Immature natural killer cell (primary cell): ENCODE measurements around the gene SPAG9. TPM values are rescaled to one million over a fixed set of nuclear protein-coding genes. Genes with fewer than 3 reads are reported as not detected.

Source experiments
- DNase-seq, 3 donors: peaks; one replicate each; pipeline ENCODE4 v3.0.0; 2022; ENCODE audit warnings: mixed read lengths in 1 of 3
- H3K27ac Mint-ChIP-seq, 6 donors: one replicate each; pipeline ENCODE4 v1.8.0; 2020; ENCODE audit warnings: mixed read lengths in 6 of 6, mild to moderate bottlenecking in 5 of 6, inconsistent platforms in 4 of 6, moderate library complexity in 3 of 6
- H3K27me3 Mint-ChIP-seq, 3 donors: one replicate each; pipeline ENCODE4 v1.8.0; 2020 to 2021; ENCODE audit warnings: low read depth in 3 of 3, mild to moderate bottlenecking in 3 of 3, mixed read lengths in 3 of 3, moderate library complexity in 3 of 3, inconsistent platforms in 1 of 3
- H3K36me3 Mint-ChIP-seq, 3 donors: one replicate each; pipeline ENCODE4 v1.8.0; 2020; ENCODE audit warnings: mixed read lengths in 3 of 3, inconsistent platforms in 2 of 3, mild to moderate bottlenecking in 2 of 3
- H3K4me1 Mint-ChIP-seq, 2 donors: one replicate each; pipeline ENCODE4 v1.8.0; 2020; ENCODE audit warnings: inconsistent platforms in 2 of 2, mild to moderate bottlenecking in 2 of 2, mixed read lengths in 2 of 2, moderate library complexity in 1 of 2
- H3K4me3 Mint-ChIP-seq, 5 donors: one replicate each; pipeline ENCODE4 v1.8.0; 2020; ENCODE audit warnings: mild to moderate bottlenecking in 5 of 5, mixed read lengths in 5 of 5, inconsistent platforms in 3 of 5, moderate library complexity in 3 of 5
- H3K9me3 Mint-ChIP-seq, 6 donors: one replicate each; pipeline ENCODE4 v1.8.0; 2020; ENCODE audit warnings: mild to moderate bottlenecking in 6 of 6, mixed read lengths in 6 of 6, inconsistent platforms in 4 of 6, moderate library complexity in 3 of 6
- polyA plus RNA-seq, 3 donors: library from polyadenylated mRNA; unstranded; fragments of 300-500 nt; fragmentation: Illumina TruSeq; gene quantifications; one replicate each; pipeline ENCODE4 v1.2.3, GENCODE V29; 2021

Gene SPAG9
- polyA plus RNA-seq, 3 donors from 2014 or later, result 1.4 to 7.3 (median 4.3) TPM

GRCh38 chr17:51004249-51004648, 116.4 kb downstream of the SPAG9 start:
- no peaks in the 10 kb centered on the region for H3K4me1 Mint-ChIP-seq
- H3K4me3 Mint-ChIP-seq, result no peak overlapping the region
- DNase-seq, result no peak
- no peak overlapping the region for H3K27ac Mint-ChIP-seq
- H3K27me3 Mint-ChIP-seq, result peaks cover 0 to 2% (median 0%) of the 10 kb centered on the region in 3 donors
- H3K36me3 Mint-ChIP-seq, result peaks cover 4 to 27% (median 20%) of the 10 kb centered on the region in 3 donors
- no peaks in the 10 kb centered on the region for H3K9me3 Mint-ChIP-seq

- H3K36me3 Mint-ChIP-seq, result peaks cover 6 to 34% (median 14%) of the 10 kb centered on the region in 3 donors
- no peaks in the 10 kb centered on the region for H3K4me1 Mint-ChIP-seq
- H3K27me3 Mint-ChIP-seq, result peaks cover 0 to 2% (median 2%) of the 10 kb centered on the region in 3 donors
- H3K4me3 Mint-ChIP-seq, result no peak overlapping the region
- DNase-seq, result peak; percentile 51 to 62 (median 56)
- no peaks in the 10 kb centered on the region for H3K9me3 Mint-ChIP-seq
- peak overlapping the region in 4 of 6 donors; percentile 6 to 13 (median 7) for H3K27ac Mint-ChIP-seq
These were observed 119.6 kb downstream of the SPAG9 start for GRCh38 chr17:51000835-51001638.

GRCh38 chr17:50995668-50996067, 125.0 kb downstream of the SPAG9 start:
- Mint-ChIP-seq H3K27ac (peak overlapping the region in 1 of 6 donors; percentile 29), H3K27me3 (peaks cover 0 to 6% (median 0%) of the 10 kb centered on the region in 3 donors), H3K36me3 (peaks cover 19 to 36% (median 29%) of the 10 kb centered on the region in 3 donors), H3K9me3 (no peaks in the 10 kb centered on the region), H3K4me1 (no peaks in the 10 kb centered on the region), H3K4me3 (no peak overlapping the region)
- DNase-seq, result no peak

GRCh38 chr17:50993544-50993943, 127.1 kb downstream of the SPAG9 start:
- H3K36me3 Mint-ChIP-seq, result peaks cover 30 to 48% (median 36%) of the 10 kb centered on the region in 3 donors
- no peaks in the 10 kb centered on the region for H3K9me3 Mint-ChIP-seq
- peak overlapping the region in 1 of 6 donors; percentile 13 for H3K27ac Mint-ChIP-seq
- DNase-seq, result no peak
- H3K4me3 Mint-ChIP-seq, result no peak overlapping the region
- H3K27me3 Mint-ChIP-seq, result peaks cover 0 to 6% (median 2%) of the 10 kb centered on the region in 3 donors
- H3K4me1 Mint-ChIP-seq, result no peaks in the 10 kb centered on the region

GRCh38 chr17:50989149-50989548, 131.5 kb downstream of the SPAG9 start:
- H3K27ac Mint-ChIP-seq, result no peak overlapping the region
- H3K9me3 Mint-ChIP-seq, result no peaks in the 10 kb centered on the region
- no peak for DNase-seq
- peaks cover 0 to 2% (median 2%) of the 10 kb centered on the region in 3 donors for H3K27me3 Mint-ChIP-seq
- H3K4me1 Mint-ChIP-seq, result no peaks in the 10 kb centered on the region
- H3K36me3 Mint-ChIP-seq, result peaks cover 30 to 43% (median 40%) of the 10 kb centered on the region in 3 donors
- H3K4me3 Mint-ChIP-seq, result no peak overlapping the region

GRCh38 chr17:50988427-50988826, 132.2 kb downstream of the SPAG9 start:
- peaks cover 28 to 40% (median 36%) of the 10 kb centered on the region in 3 donors for H3K36me3 Mint-ChIP-seq
- peaks cover 0 to 2% (median 2%) of the 10 kb centered on the region in 3 donors for H3K27me3 Mint-ChIP-seq
- no peak overlapping the region for H3K27ac Mint-ChIP-seq
- H3K9me3 Mint-ChIP-seq, result no peaks in the 10 kb centered on the region
- H3K4me3 Mint-ChIP-seq, result no peak overlapping the region
- no peaks in the 10 kb centered on the region for H3K4me1 Mint-ChIP-seq
- DNase-seq, result no peak

GRCh38 chr17:50986989-50987660, 133.5 kb downstream of the SPAG9 start:
- peaks cover 24 to 35% (median 29%) of the 10 kb centered on the region in 3 donors for H3K36me3 Mint-ChIP-seq
- peak overlapping the region in 2 of 6 donors; percentile 23 to 57 for H3K27ac Mint-ChIP-seq
- DNase-seq, result no peak
- no peaks in the 10 kb centered on the region for H3K4me1 Mint-ChIP-seq
- H3K9me3 Mint-ChIP-seq, result no peaks in the 10 kb centered on the region
- no peak overlapping the region for H3K4me3 Mint-ChIP-seq
- peaks cover 0 to 2% (median 2%) of the 10 kb centered on the region in 3 donors for H3K27me3 Mint-ChIP-seq

- no peak for DNase-seq
- Mint-ChIP-seq H3K9me3 (no peaks in the 10 kb centered on the region), H3K36me3 (peaks cover 30 to 49% (median 36%) of the 10 kb centered on the region in 3 donors), H3K4me3 (no peak overlapping the region), H3K27me3 (no peaks in the 10 kb centered on the region), H3K4me1 (peaks cover 0 to 7% of the 10 kb centered on the region in 2 donors), H3K27ac (peak overlapping the region in 1 of 6 donors; percentile 62)
These were observed 139.4 kb downstream of the SPAG9 start for GRCh38 chr17:50981279-50981678.

- H3K4me1 Mint-ChIP-seq, result peaks cover 0 to 7% of the 10 kb centered on the region in 2 donors
- DNase-seq, result no peak
- H3K4me3 Mint-ChIP-seq, result no peak overlapping the region
- no peaks in the 10 kb centered on the region for H3K27me3 Mint-ChIP-seq
- H3K9me3 Mint-ChIP-seq, result no peaks in the 10 kb centered on the region
- no peak overlapping the region for H3K27ac Mint-ChIP-seq
- H3K36me3 Mint-ChIP-seq, result peaks cover 29 to 51% (median 34%) of the 10 kb centered on the region in 3 donors
These were observed 141.1 kb downstream of the SPAG9 start for GRCh38 chr17:50979524-50979927.

- Mint-ChIP-seq H3K36me3 (peaks cover 32 to 54% (median 41%) of the 10 kb centered on the region in 3 donors), H3K27me3 (peaks cover 0 to 3% (median 0%) of the 10 kb centered on the region in 3 donors)
These were observed 143.0 kb downstream of the SPAG9 start for GRCh38 chr17:50977487-50978159.

GRCh38 chr17:50976951-50977472, 143.7 kb downstream of the SPAG9 start:
- H3K4me1 Mint-ChIP-seq, result peaks cover 0 to 7% of the 10 kb centered on the region in 2 donors
- no peaks in the 10 kb centered on the region for H3K9me3 Mint-ChIP-seq
- H3K36me3 Mint-ChIP-seq, result peaks cover 32 to 54% (median 41%) of the 10 kb centered on the region in 3 donors
- peak overlapping the region; percentile 4 to 79 (median 48) for H3K27ac Mint-ChIP-seq
- DNase-seq, result no peak
- H3K27me3 Mint-ChIP-seq, result peaks cover 0 to 3% (median 0%) of the 10 kb centered on the region in 3 donors
- no peak overlapping the region for H3K4me3 Mint-ChIP-seq

More at GRCh38 chr17:50977487-50978159, 143.0 kb downstream of the SPAG9 start:
- no peaks in the 10 kb centered on the region for H3K9me3 Mint-ChIP-seq
- H3K27ac Mint-ChIP-seq, result peak overlapping the region in 2 of 6 donors; percentile 4 to 12
- DNase-seq, result no peak
- peaks cover 0 to 7% of the 10 kb centered on the region in 2 donors for H3K4me1 Mint-ChIP-seq
- no peak overlapping the region for H3K4me3 Mint-ChIP-seq

GRCh38 chr17:50973557-50974494, 146.8 kb downstream of the SPAG9 start:
- peaks cover 26 to 52% (median 38%) of the 10 kb centered on the region in 3 donors for H3K36me3 Mint-ChIP-seq
- no peak for DNase-seq
- peak overlapping the region in 1 of 6 donors; percentile 3 for H3K27ac Mint-ChIP-seq
- no peaks in the 10 kb centered on the region for H3K9me3 Mint-ChIP-seq
- H3K4me3 Mint-ChIP-seq, result no peak overlapping the region
- peaks cover 0 to 3% (median 0%) of the 10 kb centered on the region in 3 donors for H3K27me3 Mint-ChIP-seq
- peaks cover 0 to 7% of the 10 kb centered on the region in 2 donors for H3K4me1 Mint-ChIP-seq
